Fibroblast of peridontal ligament (primary cell): ENCODE results near the gene PAM.
A peak's percentile ranks its signal among the peaks of the same experiment; 100 is the strongest.

Experiments used
- DNase-seq: peaks from one replicate; pipeline ENCODE4 v3.0.0-alpha.2; 2010; ENCODE audit errors: extremely low read depth

PAM gene

GRCh38 chr5:102813740-102814139 lies 58.6 kb downstream of the PAM start:
- DNase-seq: no peak

GRCh38 chr5:102815084-102815483 lies 60.0 kb downstream of the PAM start:
- DNase-seq: no peak

GRCh38 chr5:102815540-102816332 lies 60.6 kb downstream of the PAM start:
- peak; percentile 32 for DNase-seq

GRCh38 chr5:102818345-102818744 lies 63.2 kb downstream of the PAM start:
- no peak for DNase-seq

- no peak for DNase-seq
Measured at GRCh38 chr5:102818934-102819333, 63.8 kb downstream of the PAM start.

GRCh38 chr5:102819634-102820033 lies 64.5 kb downstream of the PAM start:
- DNase-seq: peak; percentile 60

GRCh38 chr5:102823441-102823874 lies 68.4 kb downstream of the PAM start:
- peak; percentile 68 for DNase-seq

GRCh38 chr5:102826629-102827028 lies 71.5 kb downstream of the PAM start:
- DNase-seq: no peak

- no peak for DNase-seq
Measured at GRCh38 chr5:102830241-102830640, 75.1 kb downstream of the PAM start.

- DNase-seq: peak; percentile 33
Measured at GRCh38 chr5:102832445-102832844, 77.3 kb downstream of the PAM start.

- no peak for DNase-seq
Measured at GRCh38 chr5:102833146-102833545, 78.0 kb downstream of the PAM start.

GRCh38 chr5:102834438-102834964 lies 79.4 kb downstream of the PAM start:
- no peak for DNase-seq

- DNase-seq: no peak
Measured at GRCh38 chr5:102835717-102836116, 80.6 kb downstream of the PAM start.

- DNase-seq: no peak
Measured at GRCh38 chr5:102841021-102841420, 85.9 kb downstream of the PAM start.

- peak; percentile 88 for DNase-seq
Measured at GRCh38 chr5:102843997-102844396, 88.9 kb downstream of the PAM start.

GRCh38 chr5:102845041-102845440 lies 89.9 kb downstream of the PAM start:
- no peak for DNase-seq

- DNase-seq: no peak
Measured at GRCh38 chr5:102850503-102850902, 95.4 kb downstream of the PAM start.

GRCh38 chr5:102853680-102854079 lies 98.6 kb downstream of the PAM start:
- DNase-seq: no peak

GRCh38 chr5:102855681-102856388 lies 100.7 kb downstream of the PAM start:
- DNase-seq: no peak

- peak; percentile 90 for DNase-seq
Measured at GRCh38 chr5:102856389-102856777, 101.3 kb downstream of the PAM start.

GRCh38 chr5:102857076-102857818 lies 102.1 kb downstream of the PAM start:
- peak; percentile 71 for DNase-seq

- no peak for DNase-seq
Measured at GRCh38 chr5:102858221-102858620, 103.1 kb downstream of the PAM start.
